ENCODE measurements around the gene NADK2. TPM values are rescaled to one million over a fixed set of nuclear protein-coding genes. Genes with fewer than 3 reads are reported as not detected.
A peak's percentile ranks its signal among the peaks of the same experiment; 100 is the strongest.
"Not testable (repeated sequence)": the region's sequence is repeated elsewhere in the genome, so short reads cannot be mapped to it uniquely, and the experiment has no call there.

NADK2 gene, protein sequence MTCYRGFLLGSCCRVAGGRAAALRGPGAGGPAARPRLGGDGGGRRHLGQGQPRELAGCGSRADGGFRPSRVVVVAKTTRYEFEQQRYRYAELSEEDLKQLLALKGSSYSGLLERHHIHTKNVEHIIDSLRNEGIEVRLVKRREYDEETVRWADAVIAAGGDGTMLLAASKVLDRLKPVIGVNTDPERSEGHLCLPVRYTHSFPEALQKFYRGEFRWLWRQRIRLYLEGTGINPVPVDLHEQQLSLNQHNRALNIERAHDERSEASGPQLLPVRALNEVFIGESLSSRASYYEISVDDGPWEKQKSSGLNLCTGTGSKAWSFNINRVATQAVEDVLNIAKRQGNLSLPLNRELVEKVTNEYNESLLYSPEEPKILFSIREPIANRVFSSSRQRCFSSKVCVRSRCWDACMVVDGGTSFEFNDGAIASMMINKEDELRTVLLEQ
- total RNA-seq: 10 to 100 TPM; 28.6 to 31.3 TPM

DNA sequence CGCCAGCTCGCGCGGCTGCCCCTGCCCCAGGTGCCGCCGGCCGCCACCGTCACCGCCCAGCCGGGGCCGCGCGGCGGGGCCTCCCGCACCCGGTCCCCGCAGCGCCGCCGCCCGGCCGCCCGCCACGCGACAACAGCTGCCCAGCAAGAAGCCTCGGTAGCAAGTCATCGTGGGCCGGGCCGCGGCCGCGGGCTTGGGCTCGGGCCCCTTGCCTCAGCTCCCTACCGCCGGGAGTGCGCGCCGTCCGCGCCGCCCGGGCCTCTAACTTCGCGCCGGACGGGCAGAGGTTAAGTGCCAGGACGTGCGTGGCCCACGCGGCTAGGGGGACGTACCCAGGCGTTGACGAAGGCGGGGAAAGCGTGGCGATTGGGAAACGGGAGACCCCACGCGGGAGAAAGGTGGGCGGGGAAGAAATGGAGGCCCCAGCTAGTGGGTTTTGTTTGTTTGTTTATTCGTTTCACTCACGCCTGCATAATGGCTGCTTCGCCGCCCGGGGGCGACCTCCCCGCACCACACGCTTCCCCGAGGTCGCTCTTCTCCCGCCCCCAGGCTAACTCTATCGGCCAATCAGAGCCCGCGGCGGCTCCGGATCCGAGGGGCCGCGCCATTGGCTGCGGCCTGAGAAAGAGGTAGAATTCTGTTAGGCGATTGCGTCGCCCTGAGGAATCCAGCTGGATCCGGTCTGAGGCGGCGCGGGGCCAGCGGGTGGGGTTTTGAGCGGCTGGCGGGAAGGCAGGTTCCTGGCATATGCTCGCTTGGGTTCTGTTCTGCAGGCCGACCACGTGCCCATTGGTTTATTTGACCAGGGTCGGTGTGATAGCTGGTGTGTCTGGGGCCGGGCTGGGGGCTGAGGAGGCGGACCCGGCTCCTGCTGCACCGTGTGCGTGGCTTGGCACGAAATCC is at the start of gene NADK2:
Gene NADK2 (minus strand): TSS at position 295 of the 903 bp plus-strand sequence. CDS start 127 bp downstream, at position 168.
- Histone ChIP-seq H3K27ac (peak within 1 kb of the TSS; percentile 93), H3K27me3 (no peaks in the 10 kb centered on the region), H3K9ac (ENCODE audit: low read depth in 2 of 2, low read length in 2 of 2) (peak within 1 kb of the TSS; percentile 84 to 91), H3K4me1 (peaks cover 4% of the 10 kb centered on the region), H3K9me3 (no peaks in the 10 kb centered on the region), H3K36me3 (no peaks in the 10 kb centered on the region), H3K4me3 (peak within 1 kb of the TSS; percentile 82)
- peak; percentile 96 for DNase-seq
- intact Hi-C loops (cut with DNase I): loop anchor here (5.0 kb wide), 1 partner anchor 90 kb away; the partner anchor contains the start of genes LMBRD2 and SKP2
- TF ChIP-seq, protein P1, sequence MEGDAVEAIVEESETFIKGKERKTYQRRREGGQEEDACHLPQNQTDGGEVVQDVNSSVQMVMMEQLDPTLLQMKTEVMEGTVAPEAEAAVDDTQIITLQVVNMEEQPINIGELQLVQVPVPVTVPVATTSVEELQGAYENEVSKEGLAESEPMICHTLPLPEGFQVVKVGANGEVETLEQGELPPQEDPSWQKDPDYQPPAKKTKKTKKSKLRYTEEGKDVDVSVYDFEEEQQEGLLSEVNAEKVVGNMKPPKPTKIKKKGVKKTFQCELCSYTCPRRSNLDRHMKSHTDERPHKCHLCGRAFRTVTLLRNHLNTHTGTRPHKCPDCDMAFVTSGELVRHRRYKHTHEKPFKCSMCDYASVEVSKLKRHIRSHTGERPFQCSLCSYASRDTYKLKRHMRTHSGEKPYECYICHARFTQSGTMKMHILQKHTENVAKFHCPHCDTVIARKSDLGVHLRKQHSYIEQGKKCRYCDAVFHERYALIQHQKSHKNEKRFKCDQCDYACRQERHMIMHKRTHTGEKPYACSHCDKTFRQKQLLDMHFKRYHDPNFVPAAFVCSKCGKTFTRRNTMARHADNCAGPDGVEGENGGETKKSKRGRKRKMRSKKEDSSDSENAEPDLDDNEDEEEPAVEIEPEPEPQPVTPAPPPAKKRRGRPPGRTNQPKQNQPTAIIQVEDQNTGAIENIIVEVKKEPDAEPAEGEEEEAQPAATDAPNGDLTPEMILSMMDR (IDR thresholded peaks at IDR 0.05): peak; percentile 36

DNA sequence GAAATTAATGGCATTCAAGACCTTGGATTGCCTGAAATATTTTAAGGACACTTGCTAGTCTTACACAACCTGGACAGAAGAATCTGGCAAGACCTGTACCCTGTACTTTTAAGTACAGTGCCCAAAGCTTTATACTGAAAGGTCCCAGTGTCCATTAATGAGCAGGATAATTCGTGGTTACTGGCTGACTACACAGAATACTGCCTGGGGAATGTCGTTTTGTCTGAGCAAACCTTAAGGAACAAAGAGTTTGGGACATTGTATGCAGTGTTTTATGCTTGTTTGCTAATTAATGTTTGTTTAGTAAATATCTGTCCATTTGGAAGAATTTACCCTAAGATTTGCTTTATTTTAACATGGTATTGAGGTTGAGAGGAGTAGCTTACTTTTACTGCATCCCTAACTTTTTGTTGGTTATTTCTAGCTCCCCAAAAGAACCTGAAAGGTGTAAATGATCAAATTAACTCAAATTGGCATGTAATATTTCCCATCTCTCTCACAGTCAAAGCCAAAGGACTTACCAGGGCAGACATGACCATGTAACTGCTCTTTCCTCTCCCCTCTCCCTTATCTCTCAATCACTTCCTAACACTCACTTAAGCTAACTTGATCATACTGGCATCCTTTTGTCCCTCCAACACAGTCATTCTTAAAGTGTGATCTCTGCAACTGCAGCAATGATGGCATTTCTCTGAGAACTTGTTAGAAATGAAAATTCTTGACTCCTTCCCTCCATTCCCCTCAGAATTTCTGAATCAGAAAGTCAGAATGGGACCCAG is 44.3 kb upstream of the NADK2 start:
- Histone ChIP-seq H3K9ac (ENCODE audit: low read depth in 2 of 2, low read length in 2 of 2) (no peak overlapping the region), H3K9me3 (no peaks in the 10 kb centered on the region), H3K27ac (no peak overlapping the region), H3K36me3 (no peaks in the 10 kb centered on the region), H3K4me1 (no peaks in the 10 kb centered on the region), H3K4me3 (no peak overlapping the region), H3K27me3 (no peaks in the 10 kb centered on the region)
- TF ChIP-seq, protein P1 (IDR thresholded peaks at IDR 0.05): no peak
- no peak for DNase-seq
- intact Hi-C loops (cut with DNase I): no loop called here

DNA sequence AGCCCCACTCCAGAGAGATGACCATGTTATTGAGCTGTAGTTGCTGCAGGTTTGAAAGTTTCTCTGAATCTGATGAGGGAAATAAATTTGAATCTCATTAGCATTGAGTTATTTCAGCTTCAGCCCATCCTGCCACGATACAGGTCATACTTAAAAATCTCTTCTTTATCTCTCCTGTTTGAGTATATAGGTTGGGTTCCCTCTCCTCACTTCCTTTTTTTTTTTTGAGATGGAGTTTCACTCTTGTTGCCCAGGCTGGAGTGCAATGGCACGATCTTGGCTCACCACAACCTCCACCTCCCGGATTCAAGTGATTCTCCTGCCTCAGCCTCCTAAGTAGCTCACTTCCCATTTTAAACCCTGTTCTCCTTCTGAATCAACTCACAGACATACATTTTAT is 42.0 kb upstream of the NADK2 start:
- H3K4me1 ChIP-seq; H3K4me3 ChIP-seq; H3K9ac ChIP-seq (ENCODE audit: low read depth in 2 of 2, low read length in 2 of 2); H3K27ac ChIP-seq; intact Hi-C loops (cut with DNase I); H3K36me3 ChIP-seq; H3K27me3 ChIP-seq; H3K9me3 ChIP-seq; DNase-seq: not testable (repeated sequence)

DNA sequence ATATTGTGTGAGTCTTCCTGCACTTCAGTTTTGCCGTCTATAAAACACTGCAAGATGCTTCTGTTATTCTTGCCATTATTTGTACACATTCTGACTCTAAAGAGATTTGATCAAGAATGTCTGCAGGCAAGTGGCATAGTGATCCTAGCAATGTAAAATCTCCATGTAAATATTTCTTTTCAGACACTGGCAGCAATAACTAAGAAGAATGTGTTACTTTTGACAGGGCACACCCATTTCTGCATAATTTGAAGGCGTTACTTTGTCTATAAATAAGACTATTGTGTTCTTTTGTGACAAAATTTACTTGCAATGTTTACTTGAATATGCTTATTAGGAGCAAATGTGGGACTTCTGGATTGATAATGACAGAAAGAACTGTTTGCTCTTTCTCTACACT is 39.9 kb upstream of the NADK2 start:
- H3K9me3 ChIP-seq: no peaks in the 10 kb centered on the region
- intact Hi-C loops (cut with DNase I): no loop called here
- no peak for DNase-seq
- no peaks in the 10 kb centered on the region for H3K4me1 ChIP-seq
- TF ChIP-seq, protein P1 (IDR thresholded peaks at IDR 0.05): no peak
- no peak overlapping the region for H3K9ac ChIP-seq (ENCODE audit: low read depth in 2 of 2, low read length in 2 of 2)
- no peaks in the 10 kb centered on the region for H3K36me3 ChIP-seq
- no peak overlapping the region for H3K27ac ChIP-seq
- no peak overlapping the region for H3K4me3 ChIP-seq
- H3K27me3 ChIP-seq: no peaks in the 10 kb centered on the region

DNA sequence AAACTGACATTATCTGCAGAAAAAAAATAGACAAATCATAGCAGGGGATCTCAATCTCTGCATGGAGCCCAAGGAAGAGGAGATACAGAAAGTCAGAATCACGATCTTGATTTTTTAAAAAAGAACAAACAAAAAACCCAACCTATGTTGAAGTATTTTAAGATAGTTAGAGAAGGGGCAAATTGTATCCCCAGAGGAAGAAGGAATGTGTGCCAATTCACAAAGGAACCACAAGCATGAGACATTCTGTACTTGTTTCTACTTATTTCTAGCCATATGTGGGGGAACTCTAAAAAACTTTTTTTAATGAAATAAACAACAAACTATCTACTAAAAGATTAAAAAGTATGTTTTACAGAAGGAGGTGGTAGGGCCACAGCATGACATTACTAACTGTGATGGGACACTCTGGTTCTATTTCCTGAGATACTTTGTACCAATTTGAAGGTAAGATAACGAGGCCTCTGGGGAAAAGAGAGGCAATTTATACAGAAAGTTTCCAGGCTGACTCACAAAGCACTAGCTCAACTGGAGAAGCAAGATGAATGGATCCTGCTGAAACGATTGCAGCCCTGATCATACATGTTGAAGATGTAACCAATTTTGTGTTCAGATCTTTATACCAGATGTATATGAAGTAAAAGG is 37.5 kb upstream of the NADK2 start:
- no peak overlapping the region for H3K27ac ChIP-seq
- H3K4me3 ChIP-seq: no peak overlapping the region
- H3K36me3 ChIP-seq: no peaks in the 10 kb centered on the region
- H3K9me3 ChIP-seq: no peaks in the 10 kb centered on the region
- TF ChIP-seq, protein P1 (IDR thresholded peaks at IDR 0.05): no peak
- H3K4me1 ChIP-seq: no peaks in the 10 kb centered on the region
- no peak overlapping the region for H3K9ac ChIP-seq (ENCODE audit: low read depth in 2 of 2, low read length in 2 of 2)
- intact Hi-C loops (cut with DNase I): loop anchor here (10.0 kb wide), 1 partner anchor 116 kb away; no protein-coding TSS in a partner anchor
- DNase-seq: no peak
- no peaks in the 10 kb centered on the region for H3K27me3 ChIP-seq
